HAP-1 (cell line): ENCODE data around the gene ADTRP.

Experiments
- DNase-seq, 2 experiments: peaks; one replicate each; pipeline ENCODE4 v3.0.0-alpha.2; 2016 to 2020; ENCODE audit warnings: low spot score in 2 of 2
- H3K27me3 ChIP-seq: fragments of 250-450 bp; sonication (Bioruptor Pico); 2 replicates; pipeline ENCODE4 v1.5.1; 2020; ENCODE audit warnings: low read depth, mild to moderate bottlenecking, moderate library complexity
- H3K36me3 ChIP-seq: fragments of 250-450 bp; sonication (Bioruptor Pico); replicated peaks from 2 replicates; pipeline ENCODE4 v1.5.1; 2020; ENCODE audit warnings: mild to moderate bottlenecking
- H3K4me1 ChIP-seq: fragments of 250-450 bp; sonication (Bioruptor Pico); 2 replicates; pipeline ENCODE4 v1.5.1; 2020; ENCODE audit warnings: mild to moderate bottlenecking
- H3K4me3 ChIP-seq: fragments of 250-450 bp; sonication (Bioruptor Pico); 2 replicates; pipeline ENCODE4 v1.5.1; 2020; ENCODE audit warnings: mild to moderate bottlenecking, moderate library complexity
- H3K9me3 ChIP-seq: fragments of 250-450 bp; sonication (Bioruptor Pico); 2 replicates; pipeline ENCODE4 v1.5.1; 2020; ENCODE audit warnings: mild to moderate bottlenecking, moderate library complexity
- in situ Hi-C: fragments of 300-500 bp; cut with MboI; formaldehyde crosslinking; loops from 3 replicates; pipeline ENCODE4 v1.14.3; 2020; ENCODE audit warnings: low sequenced_read_pairs, inconsistent platforms, mixed read lengths

The ADTRP gene

DNA sequence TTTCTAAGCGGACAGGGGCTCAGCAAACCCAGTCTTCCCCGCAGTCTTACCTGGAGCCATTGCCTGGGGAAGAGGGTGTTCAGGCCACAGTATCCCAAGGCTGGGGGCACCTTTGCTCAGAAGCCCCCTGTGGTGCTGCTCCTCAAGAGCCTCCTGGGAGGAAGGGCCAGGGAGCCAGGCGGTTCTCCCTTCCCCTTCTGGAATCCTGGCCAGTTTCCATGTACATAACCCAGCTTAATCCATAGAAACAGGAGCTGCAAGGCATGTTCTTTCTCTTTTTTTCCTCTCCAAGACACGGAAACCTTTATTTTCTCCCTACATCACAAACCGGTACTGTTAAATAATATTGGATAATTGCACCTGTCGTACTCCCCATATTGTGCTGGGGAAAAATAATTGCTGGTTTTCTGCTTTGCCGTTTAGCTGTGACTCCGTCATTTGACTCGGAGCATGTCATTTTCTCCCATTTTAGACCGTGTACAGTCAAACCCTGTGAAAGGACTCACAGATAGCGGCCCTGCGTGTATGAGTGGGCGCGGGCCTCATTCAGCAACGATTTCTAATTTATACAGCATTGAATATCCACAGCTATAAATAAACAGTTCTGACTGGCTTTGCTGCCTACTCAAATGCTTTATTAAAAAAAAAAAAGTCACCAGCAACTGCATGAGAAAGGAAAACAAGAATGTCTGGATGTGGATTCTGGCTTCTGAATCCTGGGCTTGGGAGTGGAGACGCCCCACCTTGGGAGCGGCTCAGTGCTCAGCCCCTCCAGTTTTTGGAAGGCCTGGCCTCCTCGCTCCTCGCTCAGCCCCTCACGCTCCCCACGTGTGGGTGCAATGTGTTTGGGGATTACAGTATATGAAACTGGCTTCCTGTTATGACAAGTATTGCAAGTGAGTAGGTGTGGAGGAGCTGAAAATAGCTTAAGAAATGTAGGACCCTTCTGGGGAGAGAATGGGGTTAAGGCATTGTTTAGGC, 67.3 kb downstream of the ADTRP start:
- Histone ChIP-seq H3K9me3 (no peaks in the 10 kb centered on the region), H3K4me1 (no peaks in the 10 kb centered on the region), H3K36me3 (no peaks in the 10 kb centered on the region), H3K4me3 (no peak overlapping the region), H3K27me3 (peaks cover 2% of the 10 kb centered on the region; the same call in 1 of the 2 replicates)
- no peak for DNase-seq
- in situ Hi-C loops: no loop called here

DNA sequence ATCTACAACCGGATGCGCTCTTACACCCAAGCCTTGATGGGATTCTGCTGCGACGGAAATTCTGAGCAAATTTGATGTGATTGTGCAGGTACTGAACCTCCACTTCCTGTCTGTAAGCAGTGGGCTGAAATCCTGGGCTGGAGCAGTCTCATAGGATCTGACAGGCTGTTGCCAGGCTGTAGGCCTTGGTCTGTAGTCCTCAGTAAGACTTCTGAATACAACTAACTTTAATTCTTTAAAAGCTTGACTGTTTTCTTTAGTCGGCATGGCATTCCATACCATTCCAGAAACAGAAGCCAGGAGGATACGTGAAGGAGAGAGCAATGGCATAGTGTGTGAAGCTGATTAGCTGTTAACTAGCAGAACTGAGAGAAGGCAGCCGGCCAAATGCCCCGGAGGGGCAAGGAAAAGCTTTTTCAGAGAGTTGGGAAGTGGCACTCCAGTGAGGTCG, 68.3 kb downstream of the ADTRP start:
- in situ Hi-C loops: no loop called here
- no peak for DNase-seq
- no peaks in the 10 kb centered on the region for H3K4me1 ChIP-seq
- H3K36me3 ChIP-seq: no peaks in the 10 kb centered on the region
- no peak overlapping the region for H3K4me3 ChIP-seq
- no peaks in the 10 kb centered on the region for H3K9me3 ChIP-seq
- peaks cover 2% of the 10 kb centered on the region; the same call in 1 of the 2 replicates for H3K27me3 ChIP-seq

DNA sequence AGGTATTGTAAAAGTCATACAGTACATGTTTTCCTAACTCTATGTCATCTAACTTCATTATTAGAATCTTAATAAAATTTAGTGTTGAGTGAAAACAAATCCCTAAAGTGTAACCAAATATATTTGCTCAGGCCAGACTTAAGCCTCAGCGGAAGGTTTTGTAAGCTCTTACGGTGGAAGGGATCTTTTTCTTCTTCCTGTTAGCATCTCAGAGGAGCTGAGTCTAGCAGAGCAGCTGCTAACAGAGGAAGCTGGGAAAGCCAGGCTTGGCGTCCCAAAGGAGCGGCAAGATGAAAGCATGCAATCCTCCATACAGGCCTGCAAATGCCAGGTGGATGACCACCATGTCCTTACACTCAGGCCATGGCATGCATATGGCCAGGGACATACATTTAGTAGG, 72.4 kb downstream of the ADTRP start:
- DNase-seq: no peak
- no peaks in the 10 kb centered on the region for H3K27me3 ChIP-seq
- H3K4me3 ChIP-seq: no peak overlapping the region
- H3K36me3 ChIP-seq: no peaks in the 10 kb centered on the region
- no peaks in the 10 kb centered on the region for H3K4me1 ChIP-seq
- H3K9me3 ChIP-seq: no peaks in the 10 kb centered on the region
- in situ Hi-C loops: no loop called here

DNA sequence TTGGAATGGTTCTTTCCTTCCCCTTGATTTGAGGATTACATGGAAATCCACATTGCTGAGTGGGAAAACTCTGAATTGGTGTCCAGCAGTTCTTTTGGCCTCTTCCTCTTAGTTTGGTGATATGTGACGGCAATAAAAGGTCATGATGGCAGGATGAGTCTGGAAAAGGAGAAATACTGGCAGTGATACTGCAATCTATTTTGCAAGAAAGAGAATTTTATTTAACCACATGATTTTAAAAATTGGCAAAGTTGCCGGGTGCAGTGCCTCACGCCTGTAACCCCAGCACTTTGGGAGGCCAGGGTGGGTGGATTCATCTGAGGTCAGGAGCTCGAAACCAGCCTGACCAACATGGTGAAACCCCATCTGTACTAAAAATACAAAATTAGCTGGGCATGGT, 73.1 kb downstream of the ADTRP start:
- Histone ChIP-seq H3K4me3 (no peak overlapping the region), H3K4me1 (no peaks in the 10 kb centered on the region), H3K36me3 (no peaks in the 10 kb centered on the region), H3K9me3 (no peaks in the 10 kb centered on the region), H3K27me3 (no peaks in the 10 kb centered on the region)
- in situ Hi-C loops: no loop called here
- DNase-seq: no peak

DNA sequence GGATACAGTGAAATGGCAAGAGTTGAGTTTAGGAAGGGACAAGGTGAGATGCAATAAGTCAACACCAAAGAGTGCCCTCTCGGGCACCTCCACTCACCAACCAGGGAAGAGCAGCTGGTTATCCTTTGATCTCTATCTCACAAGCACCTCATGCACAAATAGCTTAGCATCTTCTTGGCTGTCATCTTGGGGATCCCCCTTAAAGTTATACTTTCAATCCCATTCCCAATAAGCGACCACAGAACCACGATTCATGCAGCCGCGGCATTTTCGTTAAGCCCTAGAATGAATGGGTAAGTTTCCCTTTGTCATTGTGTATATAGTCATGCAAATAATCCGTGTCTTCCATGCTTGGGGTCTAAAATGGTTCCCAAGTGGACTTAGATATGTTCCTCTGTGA, 73.5 kb downstream of the ADTRP start:
- H3K9me3 ChIP-seq: no peaks in the 10 kb centered on the region
- no peaks in the 10 kb centered on the region for H3K4me1 ChIP-seq
- no peak for DNase-seq
- no peaks in the 10 kb centered on the region for H3K36me3 ChIP-seq
- in situ Hi-C loops: no loop called here
- H3K4me3 ChIP-seq: no peak overlapping the region
- H3K27me3 ChIP-seq: no peaks in the 10 kb centered on the region

DNA sequence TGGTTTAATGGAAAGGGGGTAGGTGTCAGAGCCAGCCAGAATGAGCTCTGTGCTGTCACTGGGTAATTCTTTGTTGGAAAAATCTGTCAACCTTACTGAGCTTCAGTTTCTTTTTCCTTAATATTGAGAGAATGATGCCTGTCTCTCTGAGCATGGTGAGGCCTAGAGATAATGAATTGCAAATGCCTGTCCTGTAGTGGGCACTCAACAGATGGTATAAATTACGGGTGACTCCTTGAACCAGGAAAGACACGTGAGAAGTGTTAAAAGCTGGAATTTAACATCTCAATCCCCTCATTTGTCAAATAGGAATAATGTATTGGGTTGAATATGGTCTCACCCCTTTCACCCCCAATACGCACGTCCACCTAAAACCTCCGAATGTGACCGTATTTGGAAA, 74.9 kb downstream of the ADTRP start:
- H3K4me3 ChIP-seq: no peak overlapping the region
- no peaks in the 10 kb centered on the region for H3K27me3 ChIP-seq
- H3K4me1 ChIP-seq: no peaks in the 10 kb centered on the region
- H3K36me3 ChIP-seq: no peaks in the 10 kb centered on the region
- H3K9me3 ChIP-seq: no peaks in the 10 kb centered on the region
- no peak for DNase-seq
- in situ Hi-C loops: no loop called here

DNA sequence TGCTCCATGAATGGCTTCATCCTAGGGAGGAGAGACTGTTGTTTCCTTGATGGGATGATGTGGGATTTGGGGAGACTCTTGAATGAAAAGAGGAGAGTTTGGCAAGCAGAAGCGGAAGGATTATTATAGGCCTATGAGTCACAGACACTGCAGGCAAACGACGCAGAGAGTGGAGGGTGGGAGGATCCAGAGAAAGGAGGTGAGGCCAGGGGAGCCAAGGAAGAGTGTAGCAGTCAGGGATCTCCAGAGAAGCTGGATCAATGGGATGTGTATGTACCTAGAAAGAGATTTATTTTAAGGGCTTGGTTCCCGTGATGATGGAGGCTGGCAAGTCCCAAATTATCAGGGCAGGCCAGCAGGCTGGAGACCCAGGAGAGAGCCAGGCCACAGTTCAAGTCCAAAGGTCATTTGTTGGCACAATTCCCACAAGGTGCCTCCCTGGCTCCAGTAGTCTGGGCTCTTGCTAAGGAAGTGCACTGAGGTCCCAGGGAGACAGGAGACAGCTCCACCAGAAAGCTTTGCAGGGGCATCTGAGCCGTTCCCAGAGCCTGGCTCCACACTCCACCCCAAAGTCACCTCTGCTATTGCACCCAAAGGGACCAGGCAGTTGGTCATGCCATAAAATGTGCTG, 76.0 kb downstream of the ADTRP start:
- DNase-seq: no peak
- in situ Hi-C loops: no loop called here
- no peaks in the 10 kb centered on the region for H3K36me3 ChIP-seq
- H3K4me3 ChIP-seq: no peak overlapping the region
- H3K27me3 ChIP-seq: no peaks in the 10 kb centered on the region
- no peaks in the 10 kb centered on the region for H3K9me3 ChIP-seq
- H3K4me1 ChIP-seq: no peaks in the 10 kb centered on the region

DNA sequence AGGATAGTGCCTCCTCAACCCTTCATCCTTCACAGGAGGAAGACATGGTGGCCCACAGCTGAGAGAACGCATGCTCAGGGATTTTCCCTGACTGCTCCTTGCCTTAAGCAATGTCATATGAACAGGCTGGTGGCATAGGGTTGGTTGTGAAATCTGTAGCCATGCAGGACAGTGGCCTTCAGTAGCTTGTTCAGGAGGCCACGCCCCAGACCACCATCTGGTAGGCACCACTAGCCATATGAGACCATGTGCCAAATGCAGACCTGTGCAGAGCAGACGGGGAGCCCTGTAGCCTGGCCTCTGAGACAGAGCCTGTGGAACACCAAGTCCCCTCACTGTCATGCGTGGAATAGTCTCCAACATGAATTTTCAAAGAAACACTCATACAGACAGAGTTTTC, 76.5 kb downstream of the ADTRP start:
- no peaks in the 10 kb centered on the region for H3K4me1 ChIP-seq
- DNase-seq: no peak
- no peak overlapping the region for H3K4me3 ChIP-seq
- no peaks in the 10 kb centered on the region for H3K9me3 ChIP-seq
- no peaks in the 10 kb centered on the region for H3K36me3 ChIP-seq
- no peaks in the 10 kb centered on the region for H3K27me3 ChIP-seq
- in situ Hi-C loops: no loop called here

DNA sequence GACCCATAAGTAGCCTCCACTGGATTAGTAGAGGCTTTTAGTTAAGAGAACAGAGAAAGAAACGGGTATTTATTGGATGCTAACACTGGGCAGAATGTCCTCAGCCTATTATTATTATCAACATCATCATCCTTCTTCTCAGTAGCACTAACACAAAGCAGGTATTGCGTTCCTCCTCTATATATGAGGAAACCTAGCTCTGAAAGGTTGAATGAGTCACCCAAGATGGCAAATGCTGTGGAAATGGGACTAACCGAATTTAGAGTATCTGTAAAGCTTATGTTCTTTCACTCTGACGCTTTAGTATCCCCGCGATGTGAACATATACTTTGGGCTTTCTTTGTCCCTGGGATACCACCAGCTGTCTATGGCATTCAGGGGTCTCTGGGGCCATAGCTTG, 77.0 kb downstream of the ADTRP start:
- Histone ChIP-seq H3K4me3 (no peak overlapping the region), H3K4me1 (no peaks in the 10 kb centered on the region), H3K9me3 (no peaks in the 10 kb centered on the region), H3K36me3 (no peaks in the 10 kb centered on the region), H3K27me3 (no peaks in the 10 kb centered on the region)
- in situ Hi-C loops: no loop called here
- DNase-seq: no peak

DNA sequence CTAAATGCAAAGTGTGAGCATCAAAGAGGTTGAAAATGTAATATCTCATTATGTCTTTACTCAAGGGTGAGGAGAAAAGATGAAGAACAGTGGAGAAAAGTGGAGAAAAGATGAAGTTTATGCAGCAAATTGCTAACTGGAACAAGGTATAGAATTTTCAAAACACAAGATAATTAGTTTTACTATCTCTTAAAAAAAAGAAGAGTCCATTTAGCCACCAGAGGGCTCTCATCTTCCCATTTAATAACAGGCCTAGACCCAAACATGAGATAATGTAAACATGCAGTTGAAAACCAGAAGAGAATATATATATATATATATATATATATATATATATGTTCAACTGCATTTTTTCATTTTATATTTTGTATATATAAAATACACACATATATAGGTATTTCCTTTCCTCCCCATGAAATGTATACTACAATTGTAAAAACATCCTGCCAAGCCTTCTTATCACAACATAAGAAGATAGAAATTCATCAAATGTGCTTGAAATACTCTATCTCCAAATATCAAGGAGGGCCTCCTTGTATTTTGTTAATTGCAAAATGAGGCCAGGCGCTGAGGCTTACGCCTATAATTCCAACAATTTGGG, 78.4 kb downstream of the ADTRP start:
- in situ Hi-C loops: no loop called here
- H3K27me3 ChIP-seq: no peaks in the 10 kb centered on the region
- no peaks in the 10 kb centered on the region for H3K4me1 ChIP-seq
- no peaks in the 10 kb centered on the region for H3K36me3 ChIP-seq
- peak in 1 of 2 experiments; percentile 40 for DNase-seq
- H3K4me3 ChIP-seq: no peak overlapping the region
- no peaks in the 10 kb centered on the region for H3K9me3 ChIP-seq

DNA sequence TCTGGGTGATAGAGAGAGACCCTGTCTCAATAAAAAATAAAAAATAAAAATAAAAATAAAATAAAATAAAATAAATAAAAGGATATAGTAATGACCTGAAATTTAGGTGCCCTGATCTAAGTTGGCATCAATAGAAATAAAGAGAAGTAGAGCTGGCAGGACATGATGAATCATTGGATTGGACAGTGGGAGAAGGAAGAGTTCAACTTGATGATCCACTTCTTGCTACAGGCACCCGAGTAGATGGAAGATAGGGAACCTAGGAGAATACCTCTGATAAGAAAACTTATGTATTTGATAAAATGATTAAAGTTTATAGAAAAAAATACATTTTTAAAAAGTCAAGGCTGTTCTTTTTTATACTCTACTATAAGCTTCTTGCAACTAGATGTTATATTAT, 79.0 kb downstream of the ADTRP start:
- no peak for DNase-seq
- H3K27me3 ChIP-seq: no peaks in the 10 kb centered on the region
- no peaks in the 10 kb centered on the region for H3K4me1 ChIP-seq
- in situ Hi-C loops: no loop called here
- no peak overlapping the region for H3K4me3 ChIP-seq
- H3K9me3 ChIP-seq: no peaks in the 10 kb centered on the region
- H3K36me3 ChIP-seq: no peaks in the 10 kb centered on the region

DNA sequence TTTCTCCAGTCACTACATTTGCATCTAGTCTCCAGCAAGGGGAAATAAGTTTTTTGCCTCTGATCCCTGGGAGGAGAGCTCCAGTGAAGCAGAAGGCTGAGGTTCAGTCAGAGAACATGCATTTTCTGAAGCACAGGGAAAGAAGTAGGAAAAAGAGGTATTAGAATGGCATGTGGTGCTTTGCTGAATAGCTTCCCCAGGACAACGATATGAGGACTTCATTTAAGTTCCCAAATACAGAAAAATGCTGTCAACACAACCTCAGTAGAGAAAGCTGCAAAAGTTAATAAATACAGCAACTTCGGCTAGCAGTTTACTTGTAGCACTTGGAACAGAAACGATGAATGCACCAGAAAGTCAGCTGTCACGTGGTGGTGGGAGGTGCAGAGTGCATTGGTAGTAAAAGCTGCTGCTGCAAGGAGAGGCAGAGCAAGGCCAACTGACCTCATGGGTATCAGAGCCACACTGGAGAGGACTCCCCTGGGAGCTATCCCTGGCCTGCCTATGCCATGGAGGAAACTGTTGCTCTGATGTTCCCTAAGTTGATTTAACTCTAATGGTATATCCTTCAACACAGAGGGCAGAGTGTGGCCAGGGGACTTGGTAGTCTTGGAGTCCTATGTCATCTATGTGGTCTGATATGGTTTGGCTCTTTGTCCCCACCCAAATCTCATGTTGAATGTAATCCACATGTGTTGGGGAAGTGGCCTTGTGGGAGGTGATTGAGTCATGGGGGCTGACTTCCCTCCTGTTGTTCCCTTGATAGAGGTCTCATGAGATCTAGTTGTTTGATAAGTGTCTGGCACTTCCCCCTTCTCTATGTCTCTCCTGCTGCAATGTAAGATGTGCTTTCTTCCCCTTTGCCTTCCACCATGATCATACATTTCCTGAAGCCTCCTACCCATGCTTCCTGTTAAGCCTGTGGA, 85.9 kb downstream of the ADTRP start:
- no peaks in the 10 kb centered on the region for H3K36me3 ChIP-seq
- H3K4me1 ChIP-seq: no peaks in the 10 kb centered on the region
- no peaks in the 10 kb centered on the region for H3K9me3 ChIP-seq
- no peak for DNase-seq
- no peak overlapping the region for H3K4me3 ChIP-seq
- no peaks in the 10 kb centered on the region for H3K27me3 ChIP-seq
- in situ Hi-C loops: no loop called here

DNA sequence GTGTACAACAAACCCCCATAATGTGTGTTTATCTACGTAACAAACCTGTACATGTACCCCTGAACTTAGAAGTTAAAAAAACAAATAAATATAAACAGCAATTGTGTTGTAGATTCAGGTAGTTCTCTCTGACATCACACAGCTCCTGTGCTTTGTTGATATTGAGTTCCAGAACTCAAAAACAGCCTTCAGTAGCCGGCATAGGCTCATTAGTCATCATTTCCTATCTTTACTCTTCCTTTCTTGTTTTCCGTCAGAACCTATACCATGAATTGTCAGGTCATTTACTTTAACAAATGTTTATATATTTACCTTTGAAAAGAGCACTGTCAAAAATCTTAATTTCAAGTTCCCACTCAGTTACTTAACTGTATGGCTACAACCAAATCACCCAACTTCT, 88.8 kb downstream of the ADTRP start:
- Histone ChIP-seq H3K27me3 (no peaks in the 10 kb centered on the region), H3K4me3 (no peak overlapping the region), H3K36me3 (no peaks in the 10 kb centered on the region), H3K9me3 (no peaks in the 10 kb centered on the region), H3K4me1 (no peaks in the 10 kb centered on the region)
- in situ Hi-C loops: no loop called here
- no peak for DNase-seq
